ENCODE measurements around the gene ROBO1.

ROBO1 gene

DNA sequence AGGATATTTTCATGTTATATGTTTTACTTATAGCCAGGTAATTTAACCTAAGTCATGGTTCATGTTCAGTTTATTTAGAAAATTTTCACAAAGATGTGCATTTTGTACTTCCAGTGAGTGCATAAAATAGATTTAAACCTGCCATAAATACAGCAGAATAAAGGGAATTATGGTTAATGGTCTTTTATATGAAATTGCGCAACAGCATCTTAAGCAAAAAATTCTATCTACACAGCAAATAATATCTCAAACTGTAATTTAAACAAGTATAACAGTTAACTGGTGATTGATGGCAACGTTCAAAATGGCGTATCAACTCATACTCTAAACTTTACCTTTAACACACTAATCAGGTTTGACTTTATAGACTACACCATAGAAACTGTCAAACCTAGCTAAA lies 97.6 kb downstream of the ROBO1 start:
- DNase-seq = no peak

DNA sequence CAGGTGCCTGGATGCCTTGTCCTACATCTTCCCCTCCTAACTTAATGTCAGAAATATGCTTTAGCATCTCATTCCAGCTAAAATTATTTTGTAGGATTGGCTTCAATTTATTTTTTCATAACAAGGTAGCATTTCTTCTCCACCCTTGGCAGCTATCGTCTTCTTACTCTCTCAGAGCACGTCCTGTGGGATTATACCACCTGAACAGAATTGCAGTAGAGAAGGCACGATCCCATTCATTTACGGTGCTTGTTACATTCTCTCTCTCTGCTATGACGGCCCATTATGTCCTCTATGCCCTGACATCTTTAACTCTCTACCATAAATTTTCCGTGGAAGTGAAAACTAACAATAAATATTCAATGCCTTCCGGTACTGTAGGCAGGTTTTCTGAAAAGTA lies 103.3 kb downstream of the ROBO1 start:
- no peak for DNase-seq

DNA sequence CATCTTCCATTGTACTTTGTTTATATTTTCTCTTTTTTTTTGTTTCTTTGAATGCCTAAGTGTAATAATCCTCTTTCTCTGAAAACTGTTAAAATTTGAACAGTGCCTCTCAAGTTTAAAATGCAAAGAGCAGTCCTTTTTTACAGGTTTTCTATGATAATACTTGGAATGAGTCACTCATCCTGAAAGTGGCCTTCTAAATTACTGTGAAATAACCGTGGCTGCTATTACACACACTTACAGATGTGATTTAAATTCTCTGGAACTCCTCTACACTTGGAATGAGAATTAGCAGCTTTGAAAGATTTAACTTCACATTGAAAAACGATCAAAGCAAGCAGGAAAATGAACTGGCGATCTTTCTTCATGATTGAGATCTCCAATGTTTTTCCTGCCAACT lies 105.9 kb downstream of the ROBO1 start:
- DNase-seq = peak; percentile 1

DNA sequence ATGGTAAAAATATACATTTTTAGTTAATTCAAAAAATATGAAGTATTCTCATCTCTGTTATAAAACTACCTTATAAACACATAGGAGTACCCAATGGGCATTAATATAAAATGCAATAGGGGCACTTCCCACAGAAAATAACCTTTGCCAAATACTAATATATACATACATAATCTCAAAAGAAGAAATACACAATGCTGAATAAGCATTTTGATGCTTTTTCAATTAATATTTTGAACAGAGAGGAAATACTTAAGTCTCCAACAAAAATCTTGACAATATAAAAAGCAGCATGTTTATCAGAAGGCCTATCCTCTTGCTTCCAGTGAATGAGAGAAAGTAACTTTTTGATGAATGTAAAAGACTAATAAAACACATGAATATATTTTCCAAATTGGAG lies 110.7 kb downstream of the ROBO1 start:
- DNase-seq = no peak

DNA sequence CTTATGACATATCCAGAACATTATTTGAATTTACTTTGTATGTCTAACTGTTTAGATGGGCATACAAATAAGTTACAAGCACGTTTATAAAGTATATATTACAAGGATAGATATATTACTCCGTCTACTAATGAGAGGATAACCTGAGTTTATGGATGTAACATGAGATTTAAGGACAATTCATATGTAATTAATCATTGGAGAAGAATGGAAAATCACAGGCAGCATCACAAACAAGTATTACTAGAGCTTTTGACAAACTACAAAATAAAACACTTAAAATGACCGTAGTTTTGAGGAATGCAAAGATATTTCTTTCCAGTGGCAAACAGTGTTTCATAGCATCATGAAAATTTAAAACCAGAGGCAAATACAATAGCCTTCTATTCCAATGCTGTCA lies 113.8 kb downstream of the ROBO1 start:
- no peak for DNase-seq

DNA sequence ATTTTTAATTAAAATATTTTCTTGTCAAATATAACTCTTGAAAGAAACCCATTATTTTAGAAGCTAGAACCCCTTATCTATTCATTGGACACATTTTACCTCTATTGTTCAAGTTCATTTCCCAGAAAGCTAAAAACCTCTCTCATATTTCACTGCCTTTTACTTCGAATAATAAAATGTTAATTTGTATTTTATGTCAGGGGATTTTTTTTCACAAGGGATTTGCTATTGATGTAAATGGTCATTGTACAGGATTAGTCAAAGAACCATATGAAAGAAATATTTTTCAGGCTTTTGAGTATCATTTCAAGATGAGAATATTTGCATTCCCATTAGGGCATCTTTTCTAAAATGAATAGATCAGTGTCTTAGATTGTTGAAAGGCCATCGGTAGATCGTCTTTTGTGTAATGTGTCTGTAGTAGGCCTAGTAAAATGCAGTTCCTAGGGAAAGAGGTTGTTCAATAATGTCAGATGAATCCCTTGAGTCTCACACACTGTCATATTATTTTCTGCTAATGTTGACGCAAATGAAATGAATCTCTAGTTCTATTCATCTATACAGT lies 114.5 kb downstream of the ROBO1 start:
- DNase-seq = no peak

DNA sequence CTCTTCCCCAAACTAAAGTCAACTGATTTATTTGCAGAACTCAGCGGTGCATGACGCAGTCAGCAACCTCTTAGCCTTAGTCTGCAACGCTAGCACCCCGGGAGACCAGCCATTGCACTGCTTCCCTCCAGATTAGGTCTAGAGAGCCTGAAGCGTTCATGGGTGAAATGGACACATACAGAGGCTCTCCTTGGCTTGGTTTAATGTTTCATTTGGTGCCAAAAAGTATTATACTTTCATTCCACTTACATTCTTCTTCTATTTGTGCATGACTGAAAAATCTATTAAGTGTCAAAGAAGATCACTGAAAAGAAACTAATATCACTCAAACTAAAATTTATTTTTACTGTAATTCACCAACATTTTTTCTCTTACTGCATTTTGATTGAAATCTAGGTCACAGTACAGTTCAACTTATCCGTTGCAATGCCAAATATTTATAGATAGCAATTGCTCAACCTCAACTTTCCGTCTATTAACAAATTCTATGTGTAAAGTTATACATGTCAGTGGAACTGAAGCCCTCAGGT lies 116.2 kb downstream of the ROBO1 start:
- no peak for DNase-seq

DNA sequence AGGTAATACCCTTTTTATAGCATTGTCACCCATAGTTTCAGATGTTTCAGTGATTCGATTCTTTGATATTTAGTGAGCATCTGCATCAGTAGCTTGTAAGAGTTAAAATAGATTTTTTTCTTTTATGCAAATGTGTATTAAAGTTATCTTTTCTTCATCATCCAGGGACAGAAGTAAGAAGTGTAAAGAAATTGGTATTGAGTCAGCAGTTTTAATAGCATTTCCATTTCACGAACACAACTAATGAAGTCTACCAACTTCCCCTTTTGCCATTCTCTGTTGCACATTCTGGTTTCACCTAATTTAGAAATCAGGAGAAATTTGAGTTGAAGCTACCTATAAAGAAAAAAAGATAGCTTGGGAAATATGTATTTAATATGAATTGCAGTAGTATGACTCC lies 127.9 kb downstream of the ROBO1 start:
- DNase-seq = no peak

DNA sequence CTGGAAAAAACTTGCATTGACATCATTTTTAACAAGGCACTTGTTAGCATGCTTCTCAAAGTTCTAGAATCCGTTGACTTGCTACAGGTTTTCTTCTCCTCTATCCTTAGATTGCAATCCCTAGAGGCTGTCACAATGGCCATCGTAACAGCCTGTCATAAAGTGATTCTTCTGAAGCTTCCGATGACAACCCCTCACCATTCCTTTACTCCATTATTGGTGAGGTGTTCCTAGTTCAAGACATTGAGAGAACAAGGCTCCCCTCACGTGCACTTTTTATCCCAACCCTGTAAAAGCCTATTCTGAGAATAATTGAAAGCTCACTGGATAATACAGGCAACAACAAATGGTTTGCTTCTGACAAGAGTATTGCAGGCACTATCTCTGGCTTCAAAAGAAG lies 131.4 kb downstream of the ROBO1 start:
- DNase-seq = no peak

DNA sequence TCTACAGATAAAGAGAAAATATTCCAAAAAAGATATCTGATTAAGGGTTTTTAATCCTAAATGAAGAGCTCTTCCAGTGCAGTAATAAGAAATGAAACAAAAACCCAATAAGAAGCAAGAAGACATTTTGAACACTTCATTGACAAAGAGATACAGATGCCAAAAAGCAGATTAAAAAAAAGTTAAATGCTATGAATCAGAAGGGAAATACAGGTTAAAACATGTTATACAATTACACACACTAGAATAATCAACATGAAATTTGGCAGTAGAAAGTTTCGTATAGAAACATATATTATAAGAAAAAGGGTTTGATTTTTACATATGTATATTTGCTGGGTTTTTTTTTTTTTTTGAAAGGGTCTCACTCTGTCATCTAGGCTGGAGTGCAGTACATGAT lies 135.0 kb downstream of the ROBO1 start:
- DNase-seq = no peak

DNA sequence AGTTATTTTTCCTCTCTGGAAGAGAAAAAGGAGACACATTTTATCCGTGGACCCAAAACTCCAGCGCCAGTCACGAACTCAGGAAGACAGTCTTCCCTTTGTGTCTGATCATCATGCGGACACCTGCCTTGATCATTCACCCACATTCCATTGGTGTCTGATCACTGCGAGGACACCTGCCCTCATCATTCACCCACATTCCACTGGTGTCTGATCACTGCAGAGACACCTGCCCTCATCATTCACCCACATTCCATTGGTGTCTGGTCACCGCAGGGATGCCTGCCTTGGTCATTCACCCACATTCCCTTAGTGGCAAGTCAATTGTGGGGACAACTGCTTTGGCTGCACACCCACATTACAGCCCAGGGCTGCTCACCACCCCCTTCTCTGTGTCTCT lies 148.9 kb downstream of the ROBO1 start:
- DNase-seq = no peak

DNA sequence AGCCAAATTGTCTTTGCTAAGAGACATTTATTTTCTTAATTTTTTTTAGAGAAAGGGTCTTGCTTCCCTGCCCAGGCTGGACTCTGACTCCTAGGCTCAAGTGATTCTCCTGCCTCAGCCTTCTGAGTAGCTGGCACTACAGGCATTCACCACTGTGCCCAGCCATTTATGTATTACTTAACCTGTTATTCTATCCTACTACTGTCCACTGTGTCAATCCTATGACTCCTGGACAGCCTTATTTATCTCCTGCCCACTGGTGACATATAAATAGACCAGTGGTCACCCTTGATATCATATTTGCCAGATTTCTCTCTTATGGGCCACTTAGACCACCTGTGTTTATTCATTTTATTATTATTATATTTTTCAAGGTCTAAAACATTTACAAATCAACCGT lies 161.4 kb downstream of the ROBO1 start:
- DNase-seq = no peak

DNA sequence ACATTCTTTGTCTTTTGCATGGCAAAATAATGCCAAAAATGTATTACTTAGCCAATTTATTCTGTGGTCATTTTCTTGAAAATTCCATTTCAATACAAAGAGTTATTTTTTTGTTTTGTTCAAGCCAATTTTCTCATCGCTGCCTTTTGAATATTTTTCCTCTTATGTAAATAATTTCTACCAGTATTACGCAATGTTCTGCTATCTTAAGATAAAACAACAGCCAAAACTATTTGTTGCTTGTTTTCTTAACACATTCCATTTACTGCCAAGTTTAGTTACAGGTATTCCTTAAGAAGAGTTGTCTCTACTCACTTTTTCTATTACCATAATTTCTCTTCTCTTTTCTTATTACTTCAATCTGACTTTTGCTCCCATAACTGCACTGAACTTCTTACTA lies 163.1 kb downstream of the ROBO1 start:
- DNase-seq = no peak

DNA sequence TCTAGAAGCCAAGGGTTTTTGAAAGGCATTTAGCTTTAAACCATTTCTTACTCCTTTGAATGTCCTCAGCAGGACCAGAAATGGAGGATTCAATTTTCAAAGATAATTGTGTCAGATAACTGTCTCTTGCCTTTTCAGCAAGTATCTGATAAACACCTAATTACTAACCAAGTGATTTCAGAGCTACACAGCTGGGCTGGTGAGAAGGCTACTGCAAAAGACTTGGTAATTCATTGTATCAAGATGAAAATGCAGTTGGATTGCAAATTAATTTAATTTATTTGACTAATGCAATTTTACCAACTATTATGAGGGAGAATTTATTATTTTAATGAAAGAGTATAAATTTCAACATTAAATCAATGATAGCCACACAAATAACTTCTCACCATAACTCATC lies 165.4 kb downstream of the ROBO1 start:
- DNase-seq = no peak

DNA sequence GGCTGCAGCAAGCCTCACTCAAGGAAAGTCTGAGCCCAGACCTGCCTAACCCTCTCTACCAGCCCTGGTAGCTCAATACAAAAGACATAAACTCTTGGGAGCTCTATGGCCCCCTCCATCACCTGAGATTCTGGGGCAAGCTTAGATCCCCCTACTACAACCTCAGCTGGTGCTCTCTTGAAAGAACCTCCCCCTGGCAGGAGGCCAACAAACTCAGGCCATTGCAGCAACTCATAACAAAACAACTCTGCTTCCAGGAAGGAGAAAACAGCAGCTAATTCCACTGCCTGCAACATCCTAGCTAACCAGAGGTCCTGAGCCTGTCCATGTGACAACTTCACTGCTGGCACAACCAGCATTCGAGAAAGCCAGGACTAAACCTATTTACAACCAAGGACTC lies 169.2 kb downstream of the ROBO1 start:
- DNase-seq = no peak

DNA sequence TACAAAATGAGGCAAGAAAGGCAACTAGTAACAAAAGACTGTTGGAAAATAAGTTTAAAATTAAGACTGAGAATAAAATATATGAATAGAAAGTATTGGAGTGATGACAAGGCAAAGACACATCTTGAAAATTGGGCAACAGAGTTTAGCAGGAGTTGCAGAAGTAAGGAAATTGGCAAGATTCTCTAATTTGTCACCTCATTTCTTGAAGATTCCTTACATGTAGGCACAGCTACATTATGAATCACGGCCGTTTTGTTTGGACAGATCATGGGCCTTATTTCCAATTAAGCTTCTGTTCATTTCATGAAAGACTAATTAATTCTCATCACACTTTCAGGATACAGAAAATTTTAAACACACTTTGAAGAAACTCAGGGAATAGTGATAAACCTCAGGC lies 170.1 kb downstream of the ROBO1 start:
- no peak for DNase-seq

DNA sequence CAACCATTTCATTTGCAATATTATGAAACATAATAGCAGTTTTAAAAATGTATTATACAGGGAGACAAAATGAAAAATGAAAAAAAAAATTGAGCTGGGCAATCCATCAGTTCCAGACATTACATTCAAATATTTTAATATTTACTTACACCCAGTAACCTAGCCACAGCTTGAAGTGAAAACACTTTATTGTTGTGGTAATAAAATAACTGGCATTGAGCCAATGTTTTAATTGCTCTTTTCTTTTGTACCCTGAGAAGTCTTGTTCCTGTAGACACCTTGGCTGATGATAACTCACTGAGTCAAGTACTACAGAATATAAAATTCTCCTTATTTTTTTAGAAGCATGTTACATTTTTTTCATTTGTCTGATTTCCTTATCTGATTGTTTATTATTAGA lies 180.6 kb downstream of the ROBO1 start:
- no peak for DNase-seq

DNA sequence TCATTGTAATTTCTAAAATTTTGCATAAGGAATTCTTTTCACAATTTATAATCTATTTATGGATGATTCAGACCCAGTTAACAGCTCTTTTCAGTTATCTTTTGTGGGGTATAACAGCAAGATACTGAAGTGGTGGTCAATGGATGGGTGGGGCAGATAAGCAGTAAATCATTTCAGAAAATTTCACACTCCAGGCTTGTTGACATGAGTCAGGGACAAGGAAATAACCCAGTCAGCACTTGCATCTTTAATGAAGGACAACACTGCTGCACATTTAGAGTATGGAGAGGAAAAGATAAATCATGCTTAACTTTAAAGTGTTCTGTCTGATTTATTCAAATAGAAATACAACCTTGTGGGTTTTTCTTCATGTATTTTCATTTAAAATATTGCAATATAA lies 181.6 kb downstream of the ROBO1 start:
- no peak for DNase-seq

DNA sequence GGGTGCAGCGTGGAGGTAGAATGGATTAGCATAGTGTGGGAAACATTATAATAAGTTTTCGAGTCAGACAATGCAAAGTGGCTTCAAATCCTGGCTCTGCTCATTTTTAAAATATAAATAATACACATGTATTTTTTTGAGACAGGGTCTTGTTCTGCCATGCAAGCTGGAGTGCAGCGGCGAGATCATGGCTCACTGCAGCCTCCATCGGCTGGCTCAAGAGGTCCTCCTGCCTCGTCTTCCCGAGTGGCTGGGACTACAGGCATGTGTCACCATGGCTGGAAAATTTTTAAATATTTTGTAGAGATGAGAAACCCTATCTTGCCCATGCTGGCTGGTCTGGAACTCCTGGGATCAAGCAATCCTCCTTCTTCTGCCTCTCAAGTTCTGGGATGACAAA lies 194.9 kb downstream of the ROBO1 start:
- DNase-seq = no peak

DNA sequence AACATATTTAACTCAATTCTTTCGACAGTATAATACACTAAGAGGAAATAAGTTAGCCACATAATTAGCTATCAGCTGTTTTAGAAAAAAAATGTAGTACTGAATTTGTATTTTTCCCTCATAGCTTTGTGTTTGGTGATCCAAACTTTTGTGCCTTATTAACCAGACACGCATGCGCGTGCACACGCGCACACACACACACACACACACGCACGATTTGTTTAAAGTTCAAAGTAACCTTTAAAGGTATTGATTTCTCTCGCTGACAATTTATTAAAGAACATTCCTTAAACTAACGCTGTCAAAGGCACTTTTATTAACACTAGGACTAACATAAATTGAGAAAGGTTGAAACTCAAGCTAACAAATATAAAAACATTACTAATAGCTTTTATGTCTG lies 198.9 kb downstream of the ROBO1 start:
- no peak for DNase-seq

DNA sequence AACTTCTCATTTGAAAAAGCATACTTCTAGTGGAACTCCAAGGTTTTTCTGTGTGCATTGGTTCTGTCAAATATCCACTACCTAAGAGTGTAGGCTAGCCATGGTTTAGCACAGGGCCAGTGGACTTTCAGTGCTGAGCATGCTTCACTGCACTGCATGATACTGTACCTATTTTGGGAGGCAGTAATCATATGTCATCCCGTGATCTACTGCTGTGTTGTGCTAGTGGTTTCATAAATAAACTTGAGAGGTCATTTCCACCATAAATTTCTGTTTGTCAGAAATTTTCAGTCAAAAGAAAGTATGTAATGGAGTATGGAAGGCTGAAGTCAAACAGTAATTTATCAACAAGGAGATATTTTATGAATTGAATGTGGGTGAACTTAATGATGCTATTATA lies 203.6 kb downstream of the ROBO1 start:
- no peak for DNase-seq

DNA sequence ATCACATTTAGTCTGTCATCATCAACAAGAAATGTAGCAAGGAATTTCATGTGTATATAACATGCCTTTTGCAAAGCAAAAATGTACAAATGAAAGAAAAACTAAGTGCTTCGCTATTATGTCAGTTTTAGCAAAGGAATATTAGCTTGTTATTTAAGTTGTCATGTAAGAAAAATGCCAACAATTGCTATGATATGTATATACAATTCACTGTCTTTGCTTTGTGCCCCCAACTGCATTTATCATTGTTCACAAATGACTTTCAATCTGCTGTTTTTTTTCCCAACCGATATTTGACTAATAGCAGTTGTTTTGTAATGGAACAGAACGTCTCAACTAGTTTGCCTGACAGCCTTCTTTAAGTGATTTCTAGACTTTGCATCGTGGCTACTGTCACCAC lies 207.1 kb downstream of the ROBO1 start:
- no peak for DNase-seq

DNA sequence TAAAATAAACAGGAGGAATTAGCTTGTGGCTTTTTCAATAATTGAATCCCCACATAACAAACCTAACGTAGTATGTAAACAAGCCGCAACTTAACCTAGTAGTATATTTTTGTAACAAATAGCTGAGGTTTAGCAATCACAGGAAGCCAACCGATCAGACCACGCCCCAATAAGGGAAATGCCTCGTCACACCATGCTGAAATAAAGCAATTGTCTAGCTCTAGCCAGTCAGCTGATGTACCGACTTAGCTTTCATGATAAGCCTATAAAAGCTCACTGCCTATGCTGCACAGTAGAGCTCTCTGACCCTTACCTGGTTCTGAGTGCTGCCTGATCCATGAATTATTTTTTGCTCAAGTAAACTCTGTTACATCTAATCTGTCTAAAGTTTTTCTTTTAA lies 208.9 kb downstream of the ROBO1 start:
- no peak for DNase-seq

DNA sequence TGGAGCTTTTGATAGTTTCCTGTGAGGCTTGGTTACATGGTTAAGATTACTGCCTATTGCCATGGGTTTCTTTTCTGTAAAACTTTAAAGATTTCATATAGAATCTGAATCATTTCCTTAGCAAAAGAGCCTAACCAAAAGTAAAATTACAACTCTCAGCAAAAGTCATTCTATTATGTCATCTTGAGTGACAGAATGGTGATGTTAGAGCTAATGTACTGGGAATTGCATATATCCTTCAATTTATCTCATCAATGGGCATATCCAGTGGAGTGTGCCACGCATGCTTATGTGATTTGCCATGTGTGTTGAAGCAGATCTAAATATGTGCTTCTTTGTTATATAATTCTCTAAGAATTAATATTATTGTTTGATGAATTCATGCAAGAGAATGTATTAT lies 212.1 kb downstream of the ROBO1 start:
- no peak for DNase-seq

DNA sequence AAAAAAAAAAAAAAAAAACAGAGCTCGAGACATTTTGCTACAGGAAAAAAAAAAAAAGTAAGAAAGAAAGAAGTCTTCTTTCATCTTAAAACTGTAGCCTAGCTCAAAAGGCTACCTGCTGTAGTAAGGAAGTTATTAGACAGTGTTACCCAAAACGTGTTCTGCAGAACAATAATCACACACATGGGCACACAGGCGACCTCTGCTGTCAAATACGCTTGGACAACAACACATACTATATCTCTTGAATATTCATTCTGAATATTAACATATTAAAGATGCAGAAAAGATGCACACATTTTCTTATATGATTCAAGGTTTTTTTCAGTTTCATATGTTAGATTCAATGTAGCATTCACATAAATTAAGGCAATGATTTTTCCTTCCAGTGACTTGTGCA lies 215.8 kb downstream of the ROBO1 start:
- no peak for DNase-seq
